LNCaP clone FGC (cell line): ENCODE measurements around the gene DAP.
"Not testable (repeated sequence)": the region's sequence is repeated elsewhere in the genome, so short reads cannot be mapped to it uniquely, and the experiment has no call there.

Experiments used
- DNase-seq: peaks from one replicate; pipeline ENCODE4 v3.0.0-alpha.2; 2011; ENCODE audit warnings: low read depth
- H3K4me3 ChIP-seq: 2 replicates; pipeline ENCODE4 v1.5.1; 2011; ENCODE audit warnings: mild to moderate bottlenecking, low read depth, low read length, control low read depth
- CTCF ChIP-seq: IDR thresholded peaks from 2 replicates; pipeline ENCODE4 v1.5.1; 2012; ENCODE audit warnings: mild to moderate bottlenecking; ENCODE audit not compliant: control insufficient read depth, insufficient read depth; ENCODE audit errors: extremely low read depth

DAP gene

GRCh38 chr5:10634562-10634961 lies 126.5 kb downstream of the DAP start:
- no peak overlapping the region for H3K4me3 ChIP-seq
- no peak for DNase-seq
- TF ChIP-seq CTCF: no peak

- no peak for DNase-seq
- TF ChIP-seq CTCF: no peak
- H3K4me3 ChIP-seq: no peak overlapping the region
These were observed 127.0 kb downstream of the DAP start for GRCh38 chr5:10634050-10634449.

- DNase-seq: no peak
- no peak overlapping the region for H3K4me3 ChIP-seq
- no peak for TF ChIP-seq CTCF
These were observed 127.6 kb downstream of the DAP start for GRCh38 chr5:10633271-10634049.

- no peak for DNase-seq
These were observed 128.8 kb downstream of the DAP start for GRCh38 chr5:10632110-10632761.

GRCh38 chr5:10631316-10631996 lies 129.6 kb downstream of the DAP start:
- no peak for TF ChIP-seq CTCF
- no peak overlapping the region for H3K4me3 ChIP-seq
- DNase-seq: no peak

More at GRCh38 chr5:10632110-10632761, 128.8 kb downstream of the DAP start:
- no peak for TF ChIP-seq CTCF
- H3K4me3 ChIP-seq: no peak overlapping the region

GRCh38 chr5:10630744-10631143 lies 130.3 kb downstream of the DAP start:
- not testable (repeated sequence) for H3K4me3 ChIP-seq, DNase-seq

GRCh38 chr5:10630126-10630525 lies 130.9 kb downstream of the DAP start:
- no peak for DNase-seq

More at GRCh38 chr5:10630126-10630525, 130.9 kb downstream of the DAP start:
- H3K4me3 ChIP-seq: no peak overlapping the region
- no peak for TF ChIP-seq CTCF
